ENCODE measurements around the gene F2RL3.

- TF ChIP-seq CSRNP3 (CRISPR knock-in tag; IDR thresholded peaks at IDR 0.05): no peak
- TF ChIP-seq BACH2 (CRISPR knock-in tag; IDR thresholded peaks at IDR 0.05; ENCODE audit: borderline replicate concordance): no peak
- no peak for TF ChIP-seq ZC3H10 (CRISPR knock-in tag; IDR thresholded peaks at IDR 0.05)
- no peak for TF ChIP-seq ARNTL (CRISPR knock-in tag; IDR thresholded peaks at IDR 0.05; ENCODE audit: borderline replicate concordance, low read depth)
- TF ChIP-seq, protein P1, sequence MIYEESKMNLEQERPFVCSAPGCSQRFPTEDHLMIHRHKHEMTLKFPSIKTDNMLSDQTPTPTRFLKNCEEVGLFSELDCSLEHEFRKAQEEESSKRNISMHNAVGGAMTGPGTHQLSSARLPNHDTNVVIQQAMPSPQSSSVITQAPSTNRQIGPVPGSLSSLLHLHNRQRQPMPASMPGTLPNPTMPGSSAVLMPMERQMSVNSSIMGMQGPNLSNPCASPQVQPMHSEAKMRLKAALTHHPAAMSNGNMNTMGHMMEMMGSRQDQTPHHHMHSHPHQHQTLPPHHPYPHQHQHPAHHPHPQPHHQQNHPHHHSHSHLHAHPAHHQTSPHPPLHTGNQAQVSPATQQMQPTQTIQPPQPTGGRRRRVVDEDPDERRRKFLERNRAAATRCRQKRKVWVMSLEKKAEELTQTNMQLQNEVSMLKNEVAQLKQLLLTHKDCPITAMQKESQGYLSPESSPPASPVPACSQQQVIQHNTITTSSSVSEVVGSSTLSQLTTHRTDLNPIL (CRISPR knock-in tag; IDR thresholded peaks at IDR 0.05; ENCODE audit: low read depth): no peak
Measured at GRCh38 chr19:16896146-16897028, 7.6 kb downstream of the F2RL3 start.

All from SK-N-SH treated with all-trans-retinoic acid at 6 μM for 48 hours (cell line).